Kidney (tissue), 14 donors: Measurements from ENCODE around the gene AGPAT4. TPM values are rescaled to one million over a fixed set of nuclear protein-coding genes. Genes with fewer than 3 reads are reported as not detected.

Source experiments
- DNase-seq, 5 donors: peaks; one replicate each; pipeline ENCODE4 v3.0.0-alpha.2; 2013 to 2020
- FAIRE-seq: peaks from 2 replicates; lab custom pipeline; 2012; peaks lifted over from hg19 to GRCh38; lab: Jason Lieb, UNC
- H3K27ac ChIP-seq, 2 donors: one replicate each; pipeline ENCODE4 v1.7.0; 2013; ENCODE audit warnings: low read depth in 2 of 2, low read length in 2 of 2, inconsistent platforms in 1 of 2
- H3K27me3 ChIP-seq: one replicate; pipeline ENCODE4 v1.7.1; 2013; ENCODE audit warnings: low read length, inconsistent platforms; ENCODE audit not compliant: control insufficient read depth, insufficient read depth
- H3K36me3 ChIP-seq, 3 donors: one replicate each; pipeline versions ENCODE4 v1.7.0 to v1.7.1; 2013; ENCODE audit warnings: low read length in 3 of 3, control low read depth in 1 of 3, inconsistent platforms in 1 of 3; ENCODE audit not compliant: insufficient read depth in 3 of 3, control insufficient read depth in 2 of 3
- H3K4me1 ChIP-seq, 3 donors: one replicate each; pipeline versions ENCODE4 v1.7.0 to v1.7.1; 2013; ENCODE audit warnings: low read length in 3 of 3, inconsistent platforms in 1 of 3, low read depth in 1 of 3; ENCODE audit not compliant: control insufficient read depth in 2 of 3, insufficient read depth in 2 of 3
- H3K4me3 ChIP-seq, 3 donors: one replicate each; pipeline versions ENCODE4 v1.7.0 to v1.8.1; 2013; ENCODE audit warnings: low read length in 3 of 3, control low read depth in 1 of 3, inconsistent platforms in 1 of 3
- H3K9ac ChIP-seq, 3 donors: one replicate each; pipeline versions ENCODE4 v1.7.0 to v1.7.1; 2013; ENCODE audit warnings: low read length in 3 of 3, control low read depth in 1 of 3, inconsistent platforms in 1 of 3
- H3K9me3 ChIP-seq, 3 donors: one replicate each; pipeline versions ENCODE4 v1.7.0 to v1.7.1; 2013; ENCODE audit warnings: low read length in 3 of 3, control low read depth in 1 of 3, inconsistent platforms in 1 of 3; ENCODE audit not compliant: control insufficient read depth in 2 of 3, insufficient read depth in 1 of 3
- CTCF ChIP-seq: IDR thresholded peaks from 3 replicates; pipeline ENCODE4 v1.5.1; 2012; ENCODE audit warnings: mild to moderate bottlenecking, moderate library complexity, borderline replicate concordance; ENCODE audit not compliant: insufficient read depth; ENCODE audit errors: extremely low read depth
- intact Hi-C: fragments of 100-400 bp; cut with DNase I; formaldehyde crosslinking; loops from one replicate; pipeline ENCODE4 v1.11.1; 2022
- polyA plus RNA-seq: library from polyadenylated mRNA; stranded (reverse); fragments of 350-450 nt; fragmentation: Illumina TruSeq; extraction: RNeasy Lipid Tissue Mini Kit (QIAGEN cat#74804); gene quantifications from one replicate; pipeline ENCODE4 v1.2.3, GENCODE V29; 2014; ENCODE audit warnings: low read depth, low replicate concordance; ENCODE audit not compliant: insufficient read depth
- total RNA-seq: library from RNA; stranded (reverse); fragmentation: NEBNext Ultra II Directional; extraction: Animal tissue kit (Norgen Biotek cat#: 25700); gene quantifications from one replicate; pipeline ENCODE4 v1.2.1, GENCODE V29; 2021
- donor health status: control.
- donor health status: control.
- donor health status: control.
- donor health status: control.
- donor health status: control.
- donor health status: DM: yes; HTN: yes; CAD: no.
- donor health status: Normal renal cell carcinoma (clear cell type).

The AGPAT4 gene
- total and polyA plus RNA-seq, 2 donors from 2014 or later, result 3.3 to 12.3 TPM

- Histone ChIP-seq H3K4me3 (no peak overlapping the region), H3K9me3 (no peaks in the 10 kb centered on the region), H3K27ac (no peak overlapping the region), H3K9ac (no peak overlapping the region), H3K36me3 (peaks cover 0 to 17% (median 6%) of the 10 kb centered on the region in 3 donors), H3K4me1 (peaks cover 0 to 5% (median 2%) of the 10 kb centered on the region in 3 donors), H3K27me3 (no peaks in the 10 kb centered on the region)
- no peak for TF ChIP-seq CTCF
- FAIRE-seq (no peak), DNase-seq (peak in 1 of 5 donors; percentile 10)
- intact Hi-C loops, result no loop called here
These were observed 137.2 kb downstream of the AGPAT4 start for GRCh38 chr6:161136655-161137054.

- Histone ChIP-seq H3K36me3 (peaks cover 0 to 18% (median 6%) of the 10 kb centered on the region in 3 donors), H3K27ac (no peak overlapping the region), H3K4me1 (peaks cover 0 to 5% (median 2%) of the 10 kb centered on the region in 3 donors), H3K4me3 (no peak overlapping the region), H3K27me3 (no peaks in the 10 kb centered on the region), H3K9ac (no peak overlapping the region), H3K9me3 (no peaks in the 10 kb centered on the region)
- FAIRE-seq (no peak), DNase-seq (peak in 4 of 5 donors; percentile 43 to 58 (median 50))
- intact Hi-C loops, result no loop called here
- TF ChIP-seq CTCF, result no peak
These were observed 137.9 kb downstream of the AGPAT4 start for GRCh38 chr6:161135695-161136591.

- DNase-seq (peak in 1 of 5 donors; percentile 45), FAIRE-seq (no peak)
- Histone ChIP-seq H3K9ac (no peak overlapping the region), H3K4me1 (peaks cover 0 to 5% (median 2%) of the 10 kb centered on the region in 3 donors), H3K27ac (no peak overlapping the region), H3K36me3 (peaks cover 0 to 18% (median 9%) of the 10 kb centered on the region in 3 donors), H3K9me3 (no peaks in the 10 kb centered on the region), H3K4me3 (no peak overlapping the region), H3K27me3 (no peaks in the 10 kb centered on the region)
- intact Hi-C loops, result no loop called here
- no peak for TF ChIP-seq CTCF
These were observed 139.1 kb downstream of the AGPAT4 start for GRCh38 chr6:161134550-161135298.
